OCI-LY3 (cell line): ENCODE measurements around the gene HSPG2.

Experiments used
- CTCF ChIP-seq: fragments of 200-600, 300-600 bp; sonication (generic); IDR thresholded peaks from 2 replicates; pipeline ENCODE4 v1.5.1; 2014; ENCODE audit warnings: antibody characterized with exemption, low read length, low read depth
- EZH2phosphoT487 ChIP-seq: fragments of 200-600 bp; shearing (Covaris generic); IDR thresholded peaks from 2 replicates; pipeline ENCODE4 v1.6.1; 2018; ENCODE audit warnings: antibody characterized with exemption, mixed run types, low read depth

- TF ChIP-seq CTCF (no peak), EZH2phosphoT487 (no peak)
Observed at GRCh38 chr1:21941370-21941769, 4.3 kb upstream of the HSPG2 start.
